ENCODE measurements around the gene CFAP57. TPM values are rescaled to one million over a fixed set of nuclear protein-coding genes. Genes with fewer than 3 reads are reported as not detected.

CFAP57 gene
- total RNA-seq, 4 donors from 2014 or later = 2.1 to 5.6 (median 4.1) TPM

- DNase-seq = no peak
- intact Hi-C loops (cut with DNase I) = no loop called here
- TF ChIP-seq, protein P1, sequence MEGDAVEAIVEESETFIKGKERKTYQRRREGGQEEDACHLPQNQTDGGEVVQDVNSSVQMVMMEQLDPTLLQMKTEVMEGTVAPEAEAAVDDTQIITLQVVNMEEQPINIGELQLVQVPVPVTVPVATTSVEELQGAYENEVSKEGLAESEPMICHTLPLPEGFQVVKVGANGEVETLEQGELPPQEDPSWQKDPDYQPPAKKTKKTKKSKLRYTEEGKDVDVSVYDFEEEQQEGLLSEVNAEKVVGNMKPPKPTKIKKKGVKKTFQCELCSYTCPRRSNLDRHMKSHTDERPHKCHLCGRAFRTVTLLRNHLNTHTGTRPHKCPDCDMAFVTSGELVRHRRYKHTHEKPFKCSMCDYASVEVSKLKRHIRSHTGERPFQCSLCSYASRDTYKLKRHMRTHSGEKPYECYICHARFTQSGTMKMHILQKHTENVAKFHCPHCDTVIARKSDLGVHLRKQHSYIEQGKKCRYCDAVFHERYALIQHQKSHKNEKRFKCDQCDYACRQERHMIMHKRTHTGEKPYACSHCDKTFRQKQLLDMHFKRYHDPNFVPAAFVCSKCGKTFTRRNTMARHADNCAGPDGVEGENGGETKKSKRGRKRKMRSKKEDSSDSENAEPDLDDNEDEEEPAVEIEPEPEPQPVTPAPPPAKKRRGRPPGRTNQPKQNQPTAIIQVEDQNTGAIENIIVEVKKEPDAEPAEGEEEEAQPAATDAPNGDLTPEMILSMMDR (IDR thresholded peaks at IDR 0.05) = no peak
- no peak for TF ChIP-seq POLR2A (IDR thresholded peaks at IDR 0.05)
- no peaks in the 10 kb centered on the region for H3K27me3 ChIP-seq
- no peaks in the 10 kb centered on the region for H3K9me3 ChIP-seq
- no peaks in the 10 kb centered on the region for H3K4me1 ChIP-seq
- WGBS, 2 donors = 86 to 88% methylated on average over 4 of the region's 4 CpGs
- no peak overlapping the region for H3K27ac ChIP-seq
- no peak overlapping the region for H3K4me3 ChIP-seq (replicated peaks in 1 of 3)
- H3K36me3 ChIP-seq = no peaks in the 10 kb centered on the region
Measured at GRCh38 chr1:43232482-43232881, 60.4 kb downstream of the CFAP57 start.

DNA sequence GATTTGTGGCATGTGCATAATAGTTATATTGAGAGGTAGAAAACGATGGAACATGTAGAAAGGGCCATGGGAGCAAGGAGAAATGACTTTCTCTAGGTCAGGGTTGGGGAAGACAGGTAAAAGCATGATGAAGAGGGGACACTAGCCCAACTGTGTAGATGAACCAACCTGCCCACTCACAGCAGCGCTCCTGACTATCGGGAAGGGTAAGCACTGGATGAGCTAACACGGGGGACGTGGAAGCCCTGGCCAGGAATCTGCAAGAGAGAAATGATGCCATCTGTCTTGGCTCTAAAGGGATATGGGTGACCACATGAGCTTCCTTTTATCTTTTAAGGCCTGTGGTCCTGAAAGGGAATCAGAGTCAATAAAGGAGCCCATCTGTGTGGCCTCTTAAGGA lies 61.5 kb downstream of the CFAP57 start:
- no peak for DNase-seq
- Histone ChIP-seq H3K9me3 (no peaks in the 10 kb centered on the region), H3K27me3 (no peaks in the 10 kb centered on the region), H3K36me3 (no peaks in the 10 kb centered on the region), H3K27ac (no peak overlapping the region), H3K4me3 (replicated peaks in 1 of 3) (no peak overlapping the region), H3K4me1 (peaks cover 5 to 8% of the 10 kb centered on the region in 2 donors)
- no peak for TF ChIP-seq POLR2A (IDR thresholded peaks at IDR 0.05)
- TF ChIP-seq, protein P1 (IDR thresholded peaks at IDR 0.05) = no peak
- 92% methylated on average over 5 of the region's 5 CpGs for WGBS, 2 donors
- intact Hi-C loops (cut with DNase I) = no loop called here

DNA sequence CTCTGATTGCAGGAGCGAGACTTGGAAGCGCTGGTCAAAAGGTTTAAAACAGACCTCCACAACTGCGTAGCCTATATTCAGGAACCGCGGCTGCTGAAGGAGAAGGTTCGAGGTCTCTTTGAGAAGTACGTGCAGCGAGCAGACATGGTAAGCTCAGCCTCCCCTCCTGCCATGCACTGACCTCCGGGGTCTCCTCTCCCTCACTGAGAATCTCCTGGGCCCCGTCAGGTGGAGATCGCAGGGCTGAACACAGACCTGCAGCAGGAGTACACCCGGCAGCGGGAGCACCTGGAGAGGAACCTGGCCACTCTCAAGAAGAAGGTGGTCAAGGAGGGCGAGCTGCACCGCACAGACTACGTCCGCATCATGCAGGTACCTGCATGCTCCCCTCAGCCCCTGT lies 62.1 kb downstream of the CFAP57 start:
- H3K9me3 ChIP-seq = no peaks in the 10 kb centered on the region
- no peak for DNase-seq
- no peak for TF ChIP-seq POLR2A (IDR thresholded peaks at IDR 0.05)
- TF ChIP-seq, protein P1 (IDR thresholded peaks at IDR 0.05) = no peak
- peaks cover 10 to 14% of the 10 kb centered on the region in 2 donors for H3K4me1 ChIP-seq
- intact Hi-C loops (cut with DNase I) = no loop called here
- H3K27ac ChIP-seq = no peak overlapping the region
- H3K36me3 ChIP-seq = no peaks in the 10 kb centered on the region
- 93 to 96% methylated on average over 13 to 17 of the region's 17 CpGs for WGBS, 2 donors
- H3K4me3 ChIP-seq (replicated peaks in 1 of 3) = no peak overlapping the region
- H3K27me3 ChIP-seq = no peaks in the 10 kb centered on the region

DNA sequence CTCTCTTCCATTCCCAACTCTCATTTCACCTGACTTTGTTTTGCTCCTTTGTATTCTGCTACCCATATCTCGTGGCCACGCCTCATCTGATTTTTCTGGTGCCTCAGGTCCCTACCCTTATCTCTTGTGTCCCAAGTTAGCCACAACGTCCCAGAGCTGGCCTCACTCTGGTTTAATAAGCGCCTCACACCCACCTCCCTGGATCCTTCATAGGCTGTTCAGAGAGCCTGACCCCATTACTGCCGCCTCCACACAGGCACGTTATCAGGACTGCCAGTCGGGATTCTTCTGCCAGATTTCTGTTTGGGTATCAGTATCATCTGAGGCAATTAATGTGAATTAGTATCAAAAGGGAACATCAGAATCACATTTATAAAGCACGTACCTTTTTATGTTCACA lies 62.9 kb downstream of the CFAP57 start:
- intact Hi-C loops (cut with DNase I) = loop anchor here (5.0 kb wide), 1 partner anchor 182 kb away; no protein-coding TSS in a partner anchor
- no peak for DNase-seq

GRCh38 chr1:43235451-43236121 lies 63.5 kb downstream of the CFAP57 start:
- intact Hi-C loops (cut with DNase I) = loop anchor here (5.0 kb wide), 1 partner anchor 182 kb away; no protein-coding TSS in a partner anchor
- Histone ChIP-seq H3K4me1 (peaks cover 15 to 24% of the 10 kb centered on the region in 2 donors), H3K9me3 (no peaks in the 10 kb centered on the region), H3K4me3 (replicated peaks in 1 of 3) (no peak overlapping the region), H3K27ac (no peak overlapping the region), H3K36me3 (no peaks in the 10 kb centered on the region), H3K27me3 (no peaks in the 10 kb centered on the region)
- DNase-seq = no peak
- TF ChIP-seq POLR2A (IDR thresholded peaks at IDR 0.05) = no peak
- TF ChIP-seq, protein P1 (IDR thresholded peaks at IDR 0.05) = no peak
- 73 to 87% methylated on average over 9 of the region's 9 CpGs for WGBS, 2 donors

More for the DNA sequence above, 62.9 kb downstream of the CFAP57 start:
- Histone ChIP-seq H3K27me3 (no peaks in the 10 kb centered on the region), H3K4me3 (replicated peaks in 1 of 3) (no peak overlapping the region), H3K4me1 (peaks cover 15 to 21% of the 10 kb centered on the region in 2 donors), H3K36me3 (no peaks in the 10 kb centered on the region), H3K27ac (no peak overlapping the region), H3K9me3 (no peaks in the 10 kb centered on the region)
- WGBS, 2 donors = 87 to 88% methylated on average over 8 of the region's 8 CpGs
- TF ChIP-seq, protein P1 (IDR thresholded peaks at IDR 0.05) = no peak
- no peak for TF ChIP-seq POLR2A (IDR thresholded peaks at IDR 0.05)
